DMS 273 (cell line): ENCODE measurements around the gene LY86.
A peak's percentile ranks its signal among the peaks of the same experiment; 100 is the strongest.
"Not testable (repeated sequence)": the region's sequence is repeated elsewhere in the genome, so short reads cannot be mapped to it uniquely, and the experiment has no call there.

ENCODE experiments used
- DNase-seq: peaks from one replicate; lab custom pipeline; 2025; ENCODE audit not compliant: unreplicated experiment; lab: John Stamatoyannopoulos, UW

LY86 gene

GRCh38 chr6:6649824-6650349, 61.4 kb downstream of the LY86 start:
- DNase-seq: peak; percentile 75

- DNase-seq: no peak
These were observed 62.3 kb downstream of the LY86 start for GRCh38 chr6:6650839-6651238.

GRCh38 chr6:6651335-6651734, 62.8 kb downstream of the LY86 start:
- no peak for DNase-seq

- no peak for DNase-seq
These were observed 64.4 kb downstream of the LY86 start for GRCh38 chr6:6652932-6653331.

- DNase-seq: peak; percentile 35
These were observed 66.4 kb downstream of the LY86 start for GRCh38 chr6:6654599-6655575.

- DNase-seq: peak; percentile 35
These were observed 67.3 kb downstream of the LY86 start for GRCh38 chr6:6655805-6656251.

- no peak for DNase-seq
These were observed 67.8 kb downstream of the LY86 start for GRCh38 chr6:6656287-6656686.

- peak; percentile 49 for DNase-seq
These were observed 68.7 kb downstream of the LY86 start for GRCh38 chr6:6657085-6657819.

GRCh38 chr6:6657820-6658217, 69.3 kb downstream of the LY86 start:
- DNase-seq: no peak

- no peak for DNase-seq
These were observed 71.2 kb downstream of the LY86 start for GRCh38 chr6:6659600-6660327.

- peak; percentile 52 for DNase-seq
These were observed 72.0 kb downstream of the LY86 start for GRCh38 chr6:6660339-6661045.

GRCh38 chr6:6661191-6661590, 72.7 kb downstream of the LY86 start:
- DNase-seq: peak; percentile 59

- DNase-seq: peak; percentile 97
These were observed 73.2 kb downstream of the LY86 start for GRCh38 chr6:6661684-6662083.

- no peak for DNase-seq
These were observed 75.1 kb downstream of the LY86 start for GRCh38 chr6:6663421-6664135.

- peak; percentile 60 for DNase-seq
These were observed 77.2 kb downstream of the LY86 start for GRCh38 chr6:6665555-6666243.

GRCh38 chr6:6670150-6670549, 81.6 kb downstream of the LY86 start:
- DNase-seq: not testable (repeated sequence)

GRCh38 chr6:6674872-6675271, 86.4 kb downstream of the LY86 start:
- no peak for DNase-seq

- DNase-seq: peak; percentile 88
These were observed 88.5 kb downstream of the LY86 start for GRCh38 chr6:6676910-6677441.

GRCh38 chr6:6678185-6678671, 89.7 kb downstream of the LY86 start:
- DNase-seq: no peak
